ENCODE data around the gene MSMP. TPM values are rescaled to one million over a fixed set of nuclear protein-coding genes. Genes with fewer than 3 reads are reported as not detected.
A peak's percentile ranks its signal among the peaks of the same experiment; 100 is the strongest.

MSMP gene
- total and polyA plus RNA-seq, 12 donors, result 0.19 to 0.60 TPM; not detected in 10

DNA sequence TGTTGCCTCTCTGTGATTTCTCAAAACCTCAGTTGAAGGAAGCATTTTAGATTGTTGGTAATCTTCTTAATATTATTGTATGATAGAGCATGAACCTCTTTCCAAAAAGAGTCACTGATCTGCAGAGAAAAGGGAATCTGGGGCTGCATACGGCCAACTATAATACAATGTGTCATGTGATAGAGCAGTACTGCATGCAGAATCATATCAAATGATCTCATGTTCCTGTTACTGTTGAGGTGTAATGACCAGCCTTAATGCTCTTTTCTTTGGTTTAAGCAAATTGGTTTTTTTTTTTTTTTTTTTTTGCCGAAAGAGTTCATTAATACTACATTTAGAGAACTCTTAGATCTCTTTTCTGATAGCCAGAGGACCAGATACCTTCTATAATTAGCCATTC lies 12.9 kb upstream of the MSMP start:
- no peak for ATAC-seq
- no peak overlapping the region for H3K4me3 ChIP-seq
- intact Hi-C loops (cut with DNase I), result no loop called here
- H3K27ac ChIP-seq, result no peak overlapping the region
- TF ChIP-seq, protein P1, sequence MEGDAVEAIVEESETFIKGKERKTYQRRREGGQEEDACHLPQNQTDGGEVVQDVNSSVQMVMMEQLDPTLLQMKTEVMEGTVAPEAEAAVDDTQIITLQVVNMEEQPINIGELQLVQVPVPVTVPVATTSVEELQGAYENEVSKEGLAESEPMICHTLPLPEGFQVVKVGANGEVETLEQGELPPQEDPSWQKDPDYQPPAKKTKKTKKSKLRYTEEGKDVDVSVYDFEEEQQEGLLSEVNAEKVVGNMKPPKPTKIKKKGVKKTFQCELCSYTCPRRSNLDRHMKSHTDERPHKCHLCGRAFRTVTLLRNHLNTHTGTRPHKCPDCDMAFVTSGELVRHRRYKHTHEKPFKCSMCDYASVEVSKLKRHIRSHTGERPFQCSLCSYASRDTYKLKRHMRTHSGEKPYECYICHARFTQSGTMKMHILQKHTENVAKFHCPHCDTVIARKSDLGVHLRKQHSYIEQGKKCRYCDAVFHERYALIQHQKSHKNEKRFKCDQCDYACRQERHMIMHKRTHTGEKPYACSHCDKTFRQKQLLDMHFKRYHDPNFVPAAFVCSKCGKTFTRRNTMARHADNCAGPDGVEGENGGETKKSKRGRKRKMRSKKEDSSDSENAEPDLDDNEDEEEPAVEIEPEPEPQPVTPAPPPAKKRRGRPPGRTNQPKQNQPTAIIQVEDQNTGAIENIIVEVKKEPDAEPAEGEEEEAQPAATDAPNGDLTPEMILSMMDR (IDR thresholded peaks at IDR 0.05), result no peak
- no peaks in the 10 kb centered on the region for H3K9me3 ChIP-seq
- peaks cover 6 to 21% (median 17%) of the 10 kb centered on the region in 9 donors for H3K4me1 ChIP-seq
- DNase-seq, result no peak
- H3K27me3 ChIP-seq, result no peaks in the 10 kb centered on the region
- no peaks in the 10 kb centered on the region for H3K36me3 ChIP-seq
- WGBS, 2 donors, result 83 to 94% methylated on average over 2 of the region's 2 CpGs

DNA sequence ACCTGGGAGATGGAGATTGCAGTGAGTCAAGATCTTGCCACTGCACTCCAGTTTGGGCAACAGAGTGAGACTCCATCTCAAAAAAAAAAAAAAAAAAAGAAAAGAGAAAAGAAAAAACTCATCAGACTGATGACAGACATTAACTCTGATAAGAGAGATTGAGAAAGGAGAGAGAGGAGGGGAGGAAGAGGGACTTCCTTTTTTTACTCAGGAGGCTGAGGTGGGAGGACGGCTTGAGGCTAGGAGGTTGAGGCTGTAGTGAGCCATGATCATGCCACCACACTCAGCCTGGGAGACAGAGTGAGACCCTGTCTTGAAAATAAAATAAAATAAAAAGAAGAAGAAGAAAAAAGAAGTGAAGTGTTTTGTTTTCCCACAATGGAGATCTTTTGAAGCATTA lies 9.7 kb upstream of the MSMP start:
- 96 to 100% methylated on average over 1 of the region's 1 CpG for WGBS, 2 donors
- no peaks in the 10 kb centered on the region for H3K9me3 ChIP-seq
- peaks cover 0 to 18% (median 2%) of the 10 kb centered on the region in 9 donors for H3K4me1 ChIP-seq
- TF ChIP-seq, protein P1 (IDR thresholded peaks at IDR 0.05), result no peak
- ATAC-seq, result no peak
- no peaks in the 10 kb centered on the region for H3K27me3 ChIP-seq
- no peaks in the 10 kb centered on the region for H3K36me3 ChIP-seq
- intact Hi-C loops (cut with DNase I), result no loop called here
- H3K27ac ChIP-seq, result no peak overlapping the region
- no peak overlapping the region for H3K4me3 ChIP-seq
- DNase-seq, result no peak

DNA sequence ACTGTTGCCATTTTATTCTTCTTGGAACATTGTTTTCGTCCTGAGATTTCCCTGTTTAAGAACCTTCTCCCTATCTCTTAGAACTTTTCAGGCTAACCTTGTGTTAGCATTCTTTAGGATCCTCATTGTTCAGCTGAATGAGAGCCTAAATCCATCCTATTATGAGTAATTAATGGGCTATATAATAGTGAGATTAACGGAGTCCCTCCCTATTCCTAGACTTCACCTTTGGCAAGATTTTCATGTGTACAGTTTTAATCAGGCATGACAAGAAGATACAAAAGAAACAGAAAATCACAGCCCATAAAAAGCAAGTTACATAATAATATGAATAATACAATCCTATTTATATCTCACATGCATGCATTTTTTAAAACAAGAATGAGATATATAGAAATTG lies 9.1 kb upstream of the MSMP start:
- TF ChIP-seq, protein P1 (IDR thresholded peaks at IDR 0.05), result no peak
- no peak overlapping the region for H3K4me3 ChIP-seq
- 90 to 95% methylated on average over 2 of the region's 2 CpGs for WGBS, 2 donors
- intact Hi-C loops (cut with DNase I), result no loop called here
- no peak for ATAC-seq
- H3K4me1 ChIP-seq, result peaks cover 0 to 25% (median 9%) of the 10 kb centered on the region in 9 donors
- DNase-seq, result no peak
- H3K27ac ChIP-seq, result no peak overlapping the region
- H3K27me3 ChIP-seq, result no peaks in the 10 kb centered on the region
- H3K9me3 ChIP-seq, result no peaks in the 10 kb centered on the region
- no peaks in the 10 kb centered on the region for H3K36me3 ChIP-seq

DNA sequence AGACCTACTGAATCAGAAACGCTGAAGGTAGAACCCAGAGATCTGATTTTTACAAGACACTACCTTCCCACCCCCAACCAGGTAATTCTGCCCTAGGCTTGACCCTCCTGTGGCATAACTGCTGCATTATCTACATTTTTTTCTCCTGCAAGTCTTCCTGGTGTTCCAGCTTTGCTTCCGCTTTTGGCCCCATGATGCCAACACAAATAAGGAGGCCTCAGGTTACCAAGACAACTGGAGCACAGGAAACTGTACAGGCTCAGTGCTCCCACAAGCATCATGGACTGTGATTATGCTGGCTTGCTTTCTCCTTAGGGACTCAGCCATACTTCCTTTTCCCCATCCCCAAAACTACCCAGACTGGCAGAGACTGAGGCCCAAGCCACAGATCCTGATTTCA lies 6.6 kb upstream of the MSMP start:
- Histone ChIP-seq H3K27me3 (no peaks in the 10 kb centered on the region), H3K4me1 (peaks cover 0 to 49% (median 29%) of the 10 kb centered on the region in 9 donors), H3K9me3 (no peaks in the 10 kb centered on the region), H3K36me3 (peaks cover 0 to 1% (median 0%) of the 10 kb centered on the region in 9 donors), H3K27ac (no peak overlapping the region), H3K4me3 (no peak overlapping the region)
- ATAC-seq (no peak), DNase-seq (peak in 1 of 2 donors; percentile 24)
- intact Hi-C loops (cut with DNase I), result no loop called here
- 73 to 79% methylated on average over 2 of the region's 2 CpGs for WGBS, 2 donors
- TF ChIP-seq, protein P1 (IDR thresholded peaks at IDR 0.05), result no peak
